GM12892 (cell line): ENCODE results near the gene FTSJ3.

Experiments
- POLR2A ChIP-seq: IDR thresholded peaks from 2 replicates; pipeline ENCODE4 v1.6.1; 2011; ENCODE audit warnings: low read depth, low read length, control low read depth
- POLR2AphosphoS5 ChIP-seq: IDR thresholded peaks from 2 replicates; pipeline ENCODE4 v1.6.1; 2011; ENCODE audit warnings: low read depth, low read length, control low read depth
- TAF1 ChIP-seq: IDR thresholded peaks from 2 replicates; pipeline ENCODE4 v1.6.1; 2011; ENCODE audit warnings: low read depth, mild to moderate bottlenecking, control low read depth, low read length, borderline replicate concordance

GRCh38 chr17:63809970-63810369, 17.5 kb downstream of the FTSJ3 start:
- TF ChIP-seq POLR2A (no peak), POLR2AphosphoS5 (no peak), TAF1 (no peak)
